Gastrocnemius medialis (tissue), 4 donors: ENCODE measurements around the gene PLGLB1.
"Not testable (repeated sequence)": the region's sequence is repeated elsewhere in the genome, so short reads cannot be mapped to it uniquely, and the experiment has no call there.

Experiments used
- POLR2A ChIP-seq, 2 donors: fragments of 450-650 bp; IDR thresholded peaks; one replicate each; pipeline ENCODE4 v1.6.1; 2017; ENCODE audit warnings: antibody characterized with exemption in 2 of 2, mild to moderate bottlenecking in 2 of 2, moderate library complexity in 2 of 2
- TF ChIP-seq, protein P1 (sequence below), 5 experiments: fragments of 450-650 bp in 3 of 5; fragments of 200-600 bp in 2 of 5; sonication (generic) in 2 of 5; IDR thresholded peaks in 4 of 5; conservative IDR thresholded peaks in 1 of 5; 1 replicate in 4 of 5; 2 replicates in 1 of 5; pipeline ENCODE4 v1.5.1; 2016 to 2019; ENCODE audit warnings: antibody characterized with exemption in 5 of 5, mild to moderate bottlenecking in 3 of 5, moderate library complexity in 3 of 5

DNA sequence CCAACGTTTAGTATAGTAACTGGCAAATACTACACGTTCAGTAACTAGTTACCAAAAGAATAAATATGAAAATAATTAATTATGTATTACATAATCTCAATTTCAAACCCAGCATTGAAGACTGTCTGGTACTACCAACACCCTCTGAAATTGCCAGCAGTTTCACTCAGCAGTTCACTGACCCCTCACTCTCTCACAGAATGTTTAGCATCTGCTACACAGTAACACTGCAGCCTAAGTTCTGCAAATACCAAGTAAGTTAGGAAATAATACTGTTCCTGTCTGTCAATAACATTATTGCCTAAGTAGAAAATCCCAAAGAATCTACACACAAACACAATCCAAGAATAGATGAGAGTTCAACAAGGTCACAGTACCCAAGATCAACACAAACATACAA lies 41.8 kb upstream of the PLGLB1 start:
- TF ChIP-seq, protein P1, sequence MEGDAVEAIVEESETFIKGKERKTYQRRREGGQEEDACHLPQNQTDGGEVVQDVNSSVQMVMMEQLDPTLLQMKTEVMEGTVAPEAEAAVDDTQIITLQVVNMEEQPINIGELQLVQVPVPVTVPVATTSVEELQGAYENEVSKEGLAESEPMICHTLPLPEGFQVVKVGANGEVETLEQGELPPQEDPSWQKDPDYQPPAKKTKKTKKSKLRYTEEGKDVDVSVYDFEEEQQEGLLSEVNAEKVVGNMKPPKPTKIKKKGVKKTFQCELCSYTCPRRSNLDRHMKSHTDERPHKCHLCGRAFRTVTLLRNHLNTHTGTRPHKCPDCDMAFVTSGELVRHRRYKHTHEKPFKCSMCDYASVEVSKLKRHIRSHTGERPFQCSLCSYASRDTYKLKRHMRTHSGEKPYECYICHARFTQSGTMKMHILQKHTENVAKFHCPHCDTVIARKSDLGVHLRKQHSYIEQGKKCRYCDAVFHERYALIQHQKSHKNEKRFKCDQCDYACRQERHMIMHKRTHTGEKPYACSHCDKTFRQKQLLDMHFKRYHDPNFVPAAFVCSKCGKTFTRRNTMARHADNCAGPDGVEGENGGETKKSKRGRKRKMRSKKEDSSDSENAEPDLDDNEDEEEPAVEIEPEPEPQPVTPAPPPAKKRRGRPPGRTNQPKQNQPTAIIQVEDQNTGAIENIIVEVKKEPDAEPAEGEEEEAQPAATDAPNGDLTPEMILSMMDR (IDR thresholded peaks at IDR 0.05 in 4 of 5, conservative IDR thresholded peaks at IDR 0.05 in 1 of 5) = not testable (repeated sequence)
- not testable (repeated sequence) for TF ChIP-seq POLR2A (IDR thresholded peaks at IDR 0.05)
